DMS53 treated with DMSO at 0.1 percent for 48 hours (cell line): Measurements from ENCODE around the gene CNTN5.

Source experiments
- DNase-seq: peaks from one replicate; lab custom pipeline; 2025; ENCODE audit not compliant: unreplicated experiment; lab: John Stamatoyannopoulos, UW

Gene CNTN5

GRCh38 chr11:99162819-99163218 lies 142.1 kb downstream of the CNTN5 start:
- no peak for DNase-seq

GRCh38 chr11:99170591-99170990 lies 149.8 kb downstream of the CNTN5 start:
- DNase-seq: no peak

- DNase-seq: no peak
Observed at GRCh38 chr11:99171330-99171729, 150.6 kb downstream of the CNTN5 start.

- no peak for DNase-seq
Observed at GRCh38 chr11:99176430-99176829, 155.7 kb downstream of the CNTN5 start.

GRCh38 chr11:99177446-99177845 lies 156.7 kb downstream of the CNTN5 start:
- no peak for DNase-seq

- no peak for DNase-seq
Observed at GRCh38 chr11:99184146-99184545, 163.4 kb downstream of the CNTN5 start.

- DNase-seq: no peak
Observed at GRCh38 chr11:99188221-99188620, 167.5 kb downstream of the CNTN5 start.

GRCh38 chr11:99192716-99193115 lies 172.0 kb downstream of the CNTN5 start:
- DNase-seq: no peak

- no peak for DNase-seq
Observed at GRCh38 chr11:99197477-99197876, 176.7 kb downstream of the CNTN5 start.

GRCh38 chr11:99198215-99198614 lies 177.5 kb downstream of the CNTN5 start:
- no peak for DNase-seq

GRCh38 chr11:99199341-99199740 lies 178.6 kb downstream of the CNTN5 start:
- DNase-seq: no peak

GRCh38 chr11:99200720-99201119 lies 180.0 kb downstream of the CNTN5 start:
- DNase-seq: no peak

GRCh38 chr11:99208813-99209212 lies 188.1 kb downstream of the CNTN5 start:
- DNase-seq: no peak

GRCh38 chr11:99229544-99229943 lies 208.8 kb downstream of the CNTN5 start:
- DNase-seq: no peak

- no peak for DNase-seq
Observed at GRCh38 chr11:99234534-99234933, 213.8 kb downstream of the CNTN5 start.

GRCh38 chr11:99238401-99238800 lies 217.7 kb downstream of the CNTN5 start:
- DNase-seq: no peak

GRCh38 chr11:99240192-99241030 lies 219.7 kb downstream of the CNTN5 start:
- no peak for DNase-seq

GRCh38 chr11:99241066-99241465 lies 220.3 kb downstream of the CNTN5 start:
- DNase-seq: no peak

GRCh38 chr11:99244613-99245012 lies 223.9 kb downstream of the CNTN5 start:
- no peak for DNase-seq

- DNase-seq: no peak
Observed at GRCh38 chr11:99246199-99246598, 225.4 kb downstream of the CNTN5 start.

GRCh38 chr11:99256614-99257013 lies 235.9 kb downstream of the CNTN5 start:
- no peak for DNase-seq

- DNase-seq: peak; percentile 88
Observed at GRCh38 chr11:99257131-99257530, 236.4 kb downstream of the CNTN5 start.

GRCh38 chr11:99260696-99261095 lies 239.9 kb downstream of the CNTN5 start:
- no peak for DNase-seq
